ENCODE data around the gene CEACAM16.

DNA sequence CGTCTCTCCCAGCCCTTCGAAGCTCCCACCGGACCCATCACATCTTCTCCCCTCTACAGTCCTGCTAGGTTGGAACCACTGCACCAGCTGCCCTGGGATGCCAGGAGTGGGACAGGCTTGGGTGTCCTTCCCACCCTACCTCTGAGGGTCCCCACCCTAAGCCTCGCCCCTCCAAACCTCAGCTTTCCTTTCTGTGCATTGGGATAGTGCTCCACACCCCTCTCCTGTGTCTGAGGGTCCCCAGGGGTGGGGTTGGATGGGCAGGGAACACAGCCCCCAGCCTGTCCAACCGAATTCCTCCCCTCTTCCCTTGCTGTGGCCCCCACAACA is 47.6 kb downstream of the CEACAM16 start:
- TF ChIP-seq POLR2A (IDR thresholded peaks at IDR 0.05; ENCODE audit: borderline replicate concordance, extremely low read depth, insufficient read depth, insufficient read length) = no peak
- TF ChIP-seq EZH2phosphoT487 (IDR thresholded peaks at IDR 0.05; ENCODE audit: borderline replicate concordance) = no peak

All from HCT116 (cell line).